ENCODE measurements around the gene TM9SF3. TPM values are rescaled to one million over a fixed set of nuclear protein-coding genes. Genes with fewer than 3 reads are reported as not detected.

TM9SF3 gene
- total and polyA plus RNA-seq, 2 donors (not counting 1 experiment from before 2014, with no cell fraction given), result 103 to 107 TPM

GRCh38 chr10:96529634-96530279, 57.1 kb downstream of the TM9SF3 start:
- no peak overlapping the region for H3K27ac ChIP-seq (ENCODE audit: insufficient read depth, low read length)

GRCh38 chr10:96524741-96525140, 62.1 kb downstream of the TM9SF3 start:
- Histone ChIP-seq H3K9ac (ENCODE audit: insufficient read depth, low read length) (no peak overlapping the region), H4K20me1 (ENCODE audit: control insufficient read depth, extremely low read depth, insufficient read depth, low read length) (peaks cover 2% of the 10 kb centered on the region), H3K4me3 (replicated peaks in 1 of 4; ENCODE audit: control extremely low read depth in 1 of 4, insufficient read depth in 1 of 4, low read depth in 3 of 4, low read length in 4 of 4) (no peak overlapping the region), H3K36me3 (ENCODE audit: control insufficient read depth, insufficient read depth, low read length) (peaks cover 11% of the 10 kb centered on the region), H3K9me3 (ENCODE audit: control insufficient read depth, insufficient read depth, low read depth, low read length) (no peaks in the 10 kb centered on the region), H3K79me2 (ENCODE audit: control insufficient read depth, insufficient read depth, low read length) (no peaks in the 10 kb centered on the region), H3K4me2 (ENCODE audit: extremely low read depth, insufficient read depth, low read length) (no peak overlapping the region), H3K4me1 (ENCODE audit: control insufficient read depth, extremely low read depth, insufficient read depth, low read length) (no peaks in the 10 kb centered on the region), H3K27ac (ENCODE audit: insufficient read depth, low read length) (no peak overlapping the region), H3K27me3 (ENCODE audit: control insufficient read depth, insufficient read depth, low read length) (no peaks in the 10 kb centered on the region), H2AFZ (ENCODE audit: low read length) (no peak overlapping the region)
- DNase-seq (ENCODE audit: low read depth in 2 of 2), result no peak
- TF ChIP-seq CTCF (conservative IDR thresholded peaks at IDR 0.05 in 1 of 2, IDR thresholded peaks at IDR 0.05 in 1 of 2; ENCODE audit: low read depth in 1 of 2, low read length in 2 of 2) (no peak), EZH2 (IDR thresholded peaks at IDR 0.05; ENCODE audit: low read length, missing control alignments) (no peak)

More at GRCh38 chr10:96529634-96530279, 57.1 kb downstream of the TM9SF3 start:
- Histone ChIP-seq H2AFZ (ENCODE audit: low read length) (no peak overlapping the region), H3K4me3 (replicated peaks in 1 of 4; ENCODE audit: control extremely low read depth in 1 of 4, insufficient read depth in 1 of 4, low read depth in 3 of 4, low read length in 4 of 4) (no peak overlapping the region), H3K4me1 (ENCODE audit: control insufficient read depth, extremely low read depth, insufficient read depth, low read length) (no peaks in the 10 kb centered on the region), H3K4me2 (ENCODE audit: extremely low read depth, insufficient read depth, low read length) (no peak overlapping the region), H3K9ac (ENCODE audit: insufficient read depth, low read length) (no peak overlapping the region), H3K79me2 (ENCODE audit: control insufficient read depth, insufficient read depth, low read length) (no peaks in the 10 kb centered on the region), H3K27me3 (ENCODE audit: control insufficient read depth, insufficient read depth, low read length) (no peaks in the 10 kb centered on the region), H4K20me1 (ENCODE audit: control insufficient read depth, extremely low read depth, insufficient read depth, low read length) (no peaks in the 10 kb centered on the region), H3K9me3 (ENCODE audit: control insufficient read depth, insufficient read depth, low read depth, low read length) (no peaks in the 10 kb centered on the region), H3K36me3 (ENCODE audit: control insufficient read depth, insufficient read depth, low read length) (peaks cover 7% of the 10 kb centered on the region)
- DNase-seq (ENCODE audit: low read depth in 2 of 2), result no peak
- no peak for TF ChIP-seq CTCF (conservative IDR thresholded peaks at IDR 0.05 in 1 of 2, IDR thresholded peaks at IDR 0.05 in 1 of 2; ENCODE audit: low read depth in 1 of 2, low read length in 2 of 2)
- no peak for TF ChIP-seq EZH2 (IDR thresholded peaks at IDR 0.05; ENCODE audit: low read length, missing control alignments)

- TF ChIP-seq EZH2 (IDR thresholded peaks at IDR 0.05; ENCODE audit: low read length, missing control alignments) (no peak), CTCF (conservative IDR thresholded peaks at IDR 0.05 in 1 of 2, IDR thresholded peaks at IDR 0.05 in 1 of 2; ENCODE audit: low read depth in 1 of 2, low read length in 2 of 2) (no peak)
- H3K4me1 ChIP-seq (ENCODE audit: control insufficient read depth, extremely low read depth, insufficient read depth, low read length), result peaks cover 3% of the 10 kb centered on the region
- H3K79me2 ChIP-seq (ENCODE audit: control insufficient read depth, insufficient read depth, low read length), result no peaks in the 10 kb centered on the region
- H2AFZ ChIP-seq (ENCODE audit: low read length), result no peak overlapping the region
- peaks cover 4% of the 10 kb centered on the region for H3K36me3 ChIP-seq (ENCODE audit: control insufficient read depth, insufficient read depth, low read length)
- H4K20me1 ChIP-seq (ENCODE audit: control insufficient read depth, extremely low read depth, insufficient read depth, low read length), result peaks cover 2% of the 10 kb centered on the region
- H3K9me3 ChIP-seq (ENCODE audit: control insufficient read depth, insufficient read depth, low read depth, low read length), result no peaks in the 10 kb centered on the region
- DNase-seq (ENCODE audit: low read depth in 2 of 2), result no peak
- H3K4me3 ChIP-seq (replicated peaks in 1 of 4; ENCODE audit: control extremely low read depth in 1 of 4, insufficient read depth in 1 of 4, low read depth in 3 of 4, low read length in 4 of 4), result no peak overlapping the region
- H3K27me3 ChIP-seq (ENCODE audit: control insufficient read depth, insufficient read depth, low read length), result peaks cover 5% of the 10 kb centered on the region
- no peak overlapping the region for H3K4me2 ChIP-seq (ENCODE audit: extremely low read depth, insufficient read depth, low read length)
- no peak overlapping the region for H3K27ac ChIP-seq (ENCODE audit: insufficient read depth, low read length)
- H3K9ac ChIP-seq (ENCODE audit: insufficient read depth, low read length), result no peak overlapping the region
Measured at GRCh38 chr10:96517284-96517683, 69.5 kb downstream of the TM9SF3 start.
